GM19043 (cell line): ENCODE measurements around the gene DAB2IP.

Source experiments
- ATAC-seq: cut with Tn5 transposase; IDR thresholded peaks from one replicate; pipeline ENCODE4 v1.9.1; 2021; ENCODE audit warnings: low read depth; ENCODE audit not compliant: unreplicated experiment

The DAB2IP gene

GRCh38 chr9:121809356-121810050, 158.1 kb downstream of the DAB2IP start:
- ATAC-seq, result no peak

- ATAC-seq, result no peak
Measured at GRCh38 chr9:121810489-121810888, 159.1 kb downstream of the DAB2IP start.

- ATAC-seq, result no peak
Measured at GRCh38 chr9:121811140-121811539, 159.7 kb downstream of the DAB2IP start.

- no peak for ATAC-seq
Measured at GRCh38 chr9:121811751-121812150, 160.3 kb downstream of the DAB2IP start.

- no peak for ATAC-seq
Measured at GRCh38 chr9:121812159-121812735, 160.8 kb downstream of the DAB2IP start.

GRCh38 chr9:121813519-121814210, 162.2 kb downstream of the DAB2IP start:
- no peak for ATAC-seq

GRCh38 chr9:121814594-121814993, 163.2 kb downstream of the DAB2IP start:
- no peak for ATAC-seq

- no peak for ATAC-seq
Measured at GRCh38 chr9:121815084-121815483, 163.7 kb downstream of the DAB2IP start.

GRCh38 chr9:121815546-121816448, 164.4 kb downstream of the DAB2IP start:
- no peak for ATAC-seq

- no peak for ATAC-seq
Measured at GRCh38 chr9:121816449-121816817, 165.0 kb downstream of the DAB2IP start.

- no peak for ATAC-seq
Measured at GRCh38 chr9:121816845-121817450, 165.5 kb downstream of the DAB2IP start.

- no peak for ATAC-seq
Measured at GRCh38 chr9:121817476-121817875, 166.0 kb downstream of the DAB2IP start.

GRCh38 chr9:121818016-121818661, 166.7 kb downstream of the DAB2IP start:
- no peak for ATAC-seq

GRCh38 chr9:121818841-121819427, 167.5 kb downstream of the DAB2IP start:
- no peak for ATAC-seq

GRCh38 chr9:121819428-121820231, 168.2 kb downstream of the DAB2IP start:
- ATAC-seq, result no peak

GRCh38 chr9:121820286-121821005, 169.0 kb downstream of the DAB2IP start:
- no peak for ATAC-seq

- no peak for ATAC-seq
Measured at GRCh38 chr9:121821326-121821725, 169.9 kb downstream of the DAB2IP start.
